Lower leg skin (tissue), 4 donors: ENCODE data around the gene MX2. TPM values are rescaled to one million over a fixed set of nuclear protein-coding genes. Genes with fewer than 3 reads are reported as not detected.
"Not testable (repeated sequence)": the region's sequence is repeated elsewhere in the genome, so short reads cannot be mapped to it uniquely, and the experiment has no call there.

ENCODE experiments used
- DNase-seq, 2 donors: peaks; one replicate each; pipeline ENCODE4 v3.0.0-alpha.2; 2019; ENCODE audit warnings: low spot score in 2 of 2
- H3K4me3 ChIP-seq: fragments of 200-600 bp; sonication (generic); 2 replicates; pipeline ENCODE4 v1.5.1; 2017; ENCODE audit warnings: mild to moderate bottlenecking, low read depth; ENCODE audit not compliant: poor library complexity, severe bottlenecking
- POLR2A ChIP-seq, 2 donors: fragments of 450-650 bp; IDR thresholded peaks; one replicate each; pipeline ENCODE4 v1.6.1; 2016 to 2017; ENCODE audit warnings: antibody characterized with exemption in 2 of 2, mild to moderate bottlenecking in 1 of 2, moderate library complexity in 1 of 2
- WGBS, 2 donors: methylation state at CpG; one replicate each; pipeline ENCODE4 v1.1.5; 2018; 5-methylcytosine and 5-hydroxymethylcytosine counted together
- intact Hi-C: fragments of 100-400 bp; cut with DNase I; formaldehyde crosslinking; loops from one replicate; pipeline ENCODE4 v1.15.0; 2023; ENCODE audit warnings: low total_unique reads
- total RNA-seq, 4 donors: library from RNA; depleted of rRNA; stranded (reverse); fragments of >200 nt; gene quantifications; one replicate each; pipeline ENCODE4 v1.1.0, GENCODE V29; 2016
- TF ChIP-seq, protein P1 (sequence below), 3 donors: fragments of 450-650 bp; IDR thresholded peaks; one replicate each; pipeline ENCODE4 v1.5.1; 2016; ENCODE audit warnings: antibody characterized with exemption in 3 of 3, mild to moderate bottlenecking in 3 of 3, moderate library complexity in 2 of 3

The MX2 gene
- total RNA-seq, 4 donors from 2014 or later = 1.9 to 10.3 (median 6.0) TPM

DNA sequence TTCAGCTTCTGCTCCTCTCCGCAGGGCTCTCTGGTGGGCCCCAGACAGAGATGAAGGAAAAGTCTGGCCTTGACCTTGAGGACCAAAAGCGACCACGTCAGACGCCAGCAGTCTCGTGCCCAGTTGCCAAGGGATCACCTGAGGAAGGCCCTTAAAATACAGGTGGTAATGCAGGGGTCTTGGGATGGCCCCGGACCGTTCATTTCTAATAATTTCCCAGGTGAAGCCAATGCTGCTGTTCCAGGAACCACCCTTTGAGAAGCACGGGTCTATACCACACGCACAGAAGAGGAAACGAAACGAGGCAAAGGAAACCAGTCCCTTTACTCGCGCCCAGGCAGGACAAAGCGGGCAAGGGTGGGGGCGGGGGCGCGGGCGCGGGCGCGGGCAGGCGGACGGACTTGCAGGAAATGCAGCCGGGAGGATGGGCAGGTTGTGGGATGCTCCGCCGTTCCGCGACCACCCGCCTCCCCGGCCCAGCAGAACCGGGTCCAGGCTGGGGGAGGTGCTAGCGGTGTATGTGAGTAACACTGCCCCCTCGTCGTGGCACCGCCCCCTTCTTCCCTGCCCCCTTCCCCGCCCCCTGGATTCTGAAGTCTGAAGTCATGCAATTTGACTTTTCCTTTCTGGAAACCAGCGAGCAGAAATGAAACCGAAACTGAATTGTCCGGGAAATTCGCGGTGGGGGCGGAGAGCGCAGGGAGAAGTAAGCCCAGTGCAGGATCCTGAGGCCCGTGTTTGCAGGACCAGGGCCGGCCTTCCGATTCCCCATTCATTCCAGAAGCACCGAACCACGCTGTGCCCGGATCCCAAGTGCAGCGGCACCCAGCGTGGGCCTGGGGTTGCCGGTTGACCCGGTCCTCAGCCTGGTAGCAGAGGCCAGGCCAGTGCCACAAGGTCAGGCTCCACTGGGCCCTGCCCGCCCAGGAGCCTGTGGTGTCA, 58.4 kb downstream of the MX2 start:
- intact Hi-C loops = no loop called here
- WGBS, 2 donors = 4 to 6% methylated on average over 52 to 54 of the region's 54 CpGs
- DNase-seq = peak; percentile 81 to 96
- no peak for TF ChIP-seq POLR2A (IDR thresholded peaks at IDR 0.05)
- TF ChIP-seq, protein P1, sequence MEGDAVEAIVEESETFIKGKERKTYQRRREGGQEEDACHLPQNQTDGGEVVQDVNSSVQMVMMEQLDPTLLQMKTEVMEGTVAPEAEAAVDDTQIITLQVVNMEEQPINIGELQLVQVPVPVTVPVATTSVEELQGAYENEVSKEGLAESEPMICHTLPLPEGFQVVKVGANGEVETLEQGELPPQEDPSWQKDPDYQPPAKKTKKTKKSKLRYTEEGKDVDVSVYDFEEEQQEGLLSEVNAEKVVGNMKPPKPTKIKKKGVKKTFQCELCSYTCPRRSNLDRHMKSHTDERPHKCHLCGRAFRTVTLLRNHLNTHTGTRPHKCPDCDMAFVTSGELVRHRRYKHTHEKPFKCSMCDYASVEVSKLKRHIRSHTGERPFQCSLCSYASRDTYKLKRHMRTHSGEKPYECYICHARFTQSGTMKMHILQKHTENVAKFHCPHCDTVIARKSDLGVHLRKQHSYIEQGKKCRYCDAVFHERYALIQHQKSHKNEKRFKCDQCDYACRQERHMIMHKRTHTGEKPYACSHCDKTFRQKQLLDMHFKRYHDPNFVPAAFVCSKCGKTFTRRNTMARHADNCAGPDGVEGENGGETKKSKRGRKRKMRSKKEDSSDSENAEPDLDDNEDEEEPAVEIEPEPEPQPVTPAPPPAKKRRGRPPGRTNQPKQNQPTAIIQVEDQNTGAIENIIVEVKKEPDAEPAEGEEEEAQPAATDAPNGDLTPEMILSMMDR (IDR thresholded peaks at IDR 0.05) = no peak
- peak overlapping the region; percentile 37 for H3K4me3 ChIP-seq

GRCh38 chr21:41420998-41421397, 59.2 kb downstream of the MX2 start:
- intact Hi-C loops, H3K4me3 ChIP-seq: not testable (repeated sequence)
- WGBS, 2 donors = 23 to 30% methylated on average over 8 of the region's 8 CpGs
- peak in 1 of 2 donors; percentile 64 for DNase-seq

GRCh38 chr21:41422546-41423304, 60.9 kb downstream of the MX2 start:
- peak in 1 of 2 donors; percentile 65 for DNase-seq
- no peak overlapping the region for H3K4me3 ChIP-seq
- TF ChIP-seq, protein P1 (IDR thresholded peaks at IDR 0.05) = no peak
- TF ChIP-seq POLR2A (IDR thresholded peaks at IDR 0.05) = no peak
- 93 to 94% methylated on average over 17 to 19 of the region's 19 CpGs for WGBS, 2 donors
- intact Hi-C loops = no loop called here

DNA sequence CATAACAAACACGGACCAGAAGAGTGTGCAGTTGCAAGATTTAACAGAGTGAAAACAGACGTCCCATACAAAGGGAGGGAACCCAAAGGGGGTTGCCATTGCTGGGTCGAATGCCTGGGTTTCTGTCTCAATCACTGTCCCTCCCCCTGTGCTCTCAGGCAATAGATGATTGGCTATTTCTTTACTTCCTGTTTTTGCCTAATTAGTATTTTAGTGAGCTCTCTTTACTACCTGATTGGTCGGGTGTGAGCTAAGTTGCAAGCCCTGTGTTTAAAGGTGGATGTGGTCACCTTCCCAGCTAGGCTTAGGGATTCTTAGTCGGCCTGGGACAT, 61.4 kb downstream of the MX2 start:
- WGBS, 2 donors = 80% methylated on average over 5 of the region's 5 CpGs
- intact Hi-C loops, DNase-seq, H3K4me3 ChIP-seq: not testable (repeated sequence)

- WGBS, 2 donors = 58 to 61% methylated on average over 7 of the region's 7 CpGs
- peak overlapping the region; percentile 42 for H3K4me3 ChIP-seq
- TF ChIP-seq, protein P1 (IDR thresholded peaks at IDR 0.05) = no peak
- no peak for TF ChIP-seq POLR2A (IDR thresholded peaks at IDR 0.05)
- intact Hi-C loops = no loop called here
- no peak for DNase-seq
Measured at GRCh38 chr21:41425588-41425953, 63.7 kb downstream of the MX2 start.

- 1 to 2% methylated on average over 45 to 61 of the region's 65 CpGs for WGBS, 2 donors
- DNase-seq = peak in 1 of 2 donors; percentile 92
Measured at GRCh38 chr21:41425954-41426675, 64.3 kb downstream of the MX2 start, which contains the start of gene MX1. TSS of gene MX1 (plus strand) at chr21:41426239. CDS start at chr21:41432071, 5,832 bp downstream.

More at GRCh38 chr21:41425954-41426675, 64.3 kb downstream of the MX2 start, which contains the start of gene MX1:
- H3K4me3 ChIP-seq = peak within 1 kb of the TSS; percentile 42
- intact Hi-C loops = no loop called here
- no peak for TF ChIP-seq POLR2A (IDR thresholded peaks at IDR 0.05)
- TF ChIP-seq, protein P1 (IDR thresholded peaks at IDR 0.05) = no peak
